ENCODE data around the gene DIS3L2. TPM values are rescaled to one million over a fixed set of nuclear protein-coding genes. Genes with fewer than 3 reads are reported as not detected.

Gene DIS3L2
- total and polyA plus RNA-seq, 2 of the 8 experiments (the other 6 are each of a cell fraction or from before 2014, with no cell fraction given) = 11.5 to 21.6 TPM

DNA sequence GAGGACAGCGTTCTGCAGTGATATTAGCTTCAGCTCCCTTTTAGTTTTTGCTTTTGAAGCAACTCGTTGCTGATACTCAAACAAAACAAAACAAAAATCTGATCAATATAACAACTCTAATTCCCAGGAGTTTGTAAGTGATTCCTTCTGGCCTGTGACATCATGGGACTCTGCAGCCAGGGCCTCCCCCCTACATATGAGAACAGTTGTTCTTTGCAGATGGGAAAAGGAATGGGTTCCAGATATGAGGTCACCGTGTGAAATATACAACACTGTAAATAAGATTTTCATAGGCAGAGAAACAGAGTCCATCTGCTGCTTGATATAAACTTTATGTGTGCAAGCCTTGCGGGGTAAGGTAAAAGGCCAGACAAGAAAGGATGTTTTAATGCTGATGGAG, 56.7 kb downstream of the DIS3L2 start (continued):
- TF ChIP-seq POU5F1 (IDR thresholded peaks at IDR 0.05; ENCODE audit: low read depth, low read length) = no peak

Data from H1 (cell line).